Progenitor cell of endocrine pancreas (in vitro differentiated cells): ENCODE data around the gene ATL1. TPM values are rescaled to one million over a fixed set of nuclear protein-coding genes. Genes with fewer than 3 reads are reported as not detected.

Source experiments
- DNase-seq: peaks from one replicate; pipeline ENCODE4 v3.0.0; 2021; ENCODE audit warnings: low spot score; ENCODE audit not compliant: unreplicated experiment
- H3K27ac Mint-ChIP-seq: 2 replicates; pipeline ENCODE4 v1.8.0; 2021; ENCODE audit warnings: mild to moderate bottlenecking, moderate library complexity, mixed read lengths
- H3K27me3 Mint-ChIP-seq: 2 replicates; pipeline ENCODE4 v1.8.0; 2021; ENCODE audit warnings: mixed read lengths
- H3K36me3 Mint-ChIP-seq: 2 replicates; pipeline ENCODE4 v1.8.0; 2022; ENCODE audit warnings: mixed read lengths; ENCODE audit not compliant: insufficient read depth
- H3K4me1 Mint-ChIP-seq: 2 replicates; pipeline ENCODE4 v1.8.0; 2021; ENCODE audit warnings: low read depth, mixed read lengths
- H3K4me3 Mint-ChIP-seq: 2 replicates; pipeline ENCODE4 v1.8.0; 2021; ENCODE audit warnings: low read depth, mild to moderate bottlenecking, moderate library complexity, mixed read lengths
- H3K9me3 Mint-ChIP-seq: 2 replicates; pipeline ENCODE4 v1.8.0; 2021; ENCODE audit warnings: low read depth, mixed read lengths
- total RNA-seq: library from RNA; stranded (reverse); gene quantifications from 2 replicates; pipeline ENCODE4 v1.2.1, GENCODE V29; 2021
- TF ChIP-seq, protein P1 (sequence below): fragments of 200-600 bp; sonication (generic); IDR thresholded peaks from one replicate; pipeline ENCODE4 v1.5.0; 2021; ENCODE audit warnings: antibody characterized with exemption, mild to moderate bottlenecking; ENCODE audit not compliant: unreplicated experiment

Gene ATL1
- total RNA-seq, 1 donor from 2014 or later, result 6.8 TPM

DNA sequence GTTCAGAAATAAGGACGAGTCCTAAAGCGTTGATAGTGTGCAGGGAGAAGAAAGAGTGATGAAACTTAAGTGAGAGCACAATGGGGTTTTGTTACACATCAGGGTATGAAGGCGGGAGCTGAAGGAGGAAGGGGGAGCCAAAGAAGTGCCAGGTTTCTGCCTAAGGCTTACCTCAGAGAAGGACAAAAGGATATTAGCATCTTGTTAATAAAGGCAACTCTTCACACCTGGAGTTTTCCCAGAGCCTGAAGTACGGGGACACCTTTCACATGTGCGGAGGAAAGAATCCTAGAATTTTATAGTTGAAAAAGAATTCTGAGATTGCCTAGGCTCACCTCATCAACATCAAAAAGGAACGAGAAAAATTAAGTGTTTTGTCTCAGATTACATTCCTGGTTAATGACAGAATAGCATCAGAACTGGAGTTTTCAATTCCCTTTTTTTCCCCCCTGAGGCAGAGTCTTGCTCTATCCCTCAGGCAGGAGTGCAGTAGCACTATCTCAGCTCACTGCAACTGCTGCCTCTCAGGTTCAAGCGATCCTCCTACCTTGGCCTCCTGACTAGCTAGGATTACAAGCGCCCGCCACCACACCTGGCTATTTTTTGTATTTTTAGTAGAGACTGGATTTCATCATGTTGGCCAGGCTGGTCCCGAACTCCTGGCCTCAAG is 110.4 kb downstream of the ATL1 start:
- Mint-ChIP-seq H3K4me1 (peaks cover 8% of the 10 kb centered on the region), H3K27ac (no peak overlapping the region), H3K9me3 (no peaks in the 10 kb centered on the region), H3K4me3 (no peak overlapping the region), H3K36me3 (no peaks in the 10 kb centered on the region), H3K27me3 (peaks cover 3% of the 10 kb centered on the region)
- TF ChIP-seq, protein P1, sequence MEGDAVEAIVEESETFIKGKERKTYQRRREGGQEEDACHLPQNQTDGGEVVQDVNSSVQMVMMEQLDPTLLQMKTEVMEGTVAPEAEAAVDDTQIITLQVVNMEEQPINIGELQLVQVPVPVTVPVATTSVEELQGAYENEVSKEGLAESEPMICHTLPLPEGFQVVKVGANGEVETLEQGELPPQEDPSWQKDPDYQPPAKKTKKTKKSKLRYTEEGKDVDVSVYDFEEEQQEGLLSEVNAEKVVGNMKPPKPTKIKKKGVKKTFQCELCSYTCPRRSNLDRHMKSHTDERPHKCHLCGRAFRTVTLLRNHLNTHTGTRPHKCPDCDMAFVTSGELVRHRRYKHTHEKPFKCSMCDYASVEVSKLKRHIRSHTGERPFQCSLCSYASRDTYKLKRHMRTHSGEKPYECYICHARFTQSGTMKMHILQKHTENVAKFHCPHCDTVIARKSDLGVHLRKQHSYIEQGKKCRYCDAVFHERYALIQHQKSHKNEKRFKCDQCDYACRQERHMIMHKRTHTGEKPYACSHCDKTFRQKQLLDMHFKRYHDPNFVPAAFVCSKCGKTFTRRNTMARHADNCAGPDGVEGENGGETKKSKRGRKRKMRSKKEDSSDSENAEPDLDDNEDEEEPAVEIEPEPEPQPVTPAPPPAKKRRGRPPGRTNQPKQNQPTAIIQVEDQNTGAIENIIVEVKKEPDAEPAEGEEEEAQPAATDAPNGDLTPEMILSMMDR, result no peak
- DNase-seq, result no peak

DNA sequence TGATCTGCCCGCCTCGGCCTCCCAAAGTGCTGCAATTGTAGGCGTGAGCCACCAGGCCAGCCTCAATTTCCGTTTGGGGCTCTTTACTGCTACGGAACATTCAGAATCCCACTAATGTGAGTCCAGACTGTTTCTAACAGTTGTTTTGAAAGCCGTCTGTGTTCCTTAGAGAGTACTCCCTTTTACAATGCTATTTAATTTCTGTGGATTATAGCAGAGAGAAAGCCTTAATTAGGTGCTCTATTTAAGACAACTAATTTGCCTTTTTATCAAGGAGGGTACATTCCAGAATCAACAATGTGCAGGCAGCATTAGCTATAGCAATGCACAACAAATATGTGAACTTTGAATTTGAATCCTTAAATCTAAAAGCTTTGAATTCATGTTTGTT is 110.9 kb downstream of the ATL1 start:
- Mint-ChIP-seq H3K36me3 (no peaks in the 10 kb centered on the region), H3K9me3 (no peaks in the 10 kb centered on the region), H3K4me3 (no peak overlapping the region), H3K27ac (no peak overlapping the region), H3K27me3 (peaks cover 4% of the 10 kb centered on the region), H3K4me1 (peaks cover 8% of the 10 kb centered on the region)
- TF ChIP-seq, protein P1, result no peak
- no peak for DNase-seq

DNA sequence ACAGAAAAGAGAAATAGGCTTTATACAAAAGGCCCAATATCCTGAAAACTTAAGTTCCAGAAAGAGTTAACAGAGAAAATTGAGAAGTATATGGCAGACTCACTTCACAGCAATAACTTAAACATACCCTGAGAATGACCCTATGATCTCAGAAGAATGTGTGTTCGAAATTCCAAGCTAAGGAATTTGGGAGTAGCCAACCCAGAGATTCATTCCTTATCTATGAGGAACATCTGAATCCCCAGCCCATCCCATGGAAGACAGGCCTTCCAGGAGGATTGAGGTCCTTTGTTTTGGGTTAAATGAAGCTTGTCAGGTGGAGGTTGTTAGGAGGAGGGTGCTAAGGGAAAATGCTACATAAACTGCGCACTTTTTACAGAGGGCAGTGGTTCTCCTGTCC is 115.7 kb downstream of the ATL1 start:
- Mint-ChIP-seq H3K4me1 (peaks cover 10% of the 10 kb centered on the region), H3K4me3 (no peak overlapping the region), H3K27me3 (peaks cover 16% of the 10 kb centered on the region), H3K27ac (no peak overlapping the region), H3K9me3 (no peaks in the 10 kb centered on the region), H3K36me3 (no peaks in the 10 kb centered on the region)
- TF ChIP-seq, protein P1, result no peak
- no peak for DNase-seq

DNA sequence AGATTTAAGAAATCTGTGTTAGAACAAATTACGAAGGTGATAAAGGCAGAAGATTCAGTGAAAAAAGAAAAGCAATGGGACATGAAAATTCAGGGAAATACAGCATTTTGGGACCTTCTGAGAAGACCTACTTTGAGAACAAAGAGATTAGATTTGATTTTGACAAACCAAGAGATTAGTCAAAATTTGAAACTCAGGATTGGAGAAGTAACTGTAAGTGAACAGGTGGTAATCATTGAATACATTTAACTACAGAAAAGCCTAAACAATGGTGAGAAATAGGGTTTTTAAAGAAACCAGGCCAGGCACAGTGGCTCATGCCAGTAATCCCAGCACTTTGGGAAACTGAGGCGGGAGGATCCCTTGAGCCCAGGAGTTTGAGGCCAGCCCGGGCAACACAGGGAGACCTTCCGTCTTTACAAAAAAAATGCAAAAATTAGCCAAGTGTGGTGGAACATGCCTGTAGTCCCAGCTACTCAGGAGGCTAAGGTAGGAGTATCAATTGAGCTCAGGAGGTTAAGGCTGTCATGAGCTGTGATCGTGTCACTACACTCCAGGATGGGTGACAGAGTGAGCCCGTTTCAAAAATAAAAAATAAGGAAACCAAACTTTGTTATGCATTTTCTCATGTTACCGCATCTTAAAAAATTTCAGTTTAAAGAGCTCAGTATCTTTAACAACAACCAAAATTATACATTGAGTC is 117.0 kb downstream of the ATL1 start:
- H3K9me3 Mint-ChIP-seq, result peaks cover 5% of the 10 kb centered on the region
- peaks cover 16% of the 10 kb centered on the region for H3K27me3 Mint-ChIP-seq
- TF ChIP-seq, protein P1, result no peak
- H3K27ac Mint-ChIP-seq, result no peak overlapping the region
- no peak for DNase-seq
- H3K4me3 Mint-ChIP-seq, result no peak overlapping the region
- no peaks in the 10 kb centered on the region for H3K36me3 Mint-ChIP-seq
- peaks cover 10% of the 10 kb centered on the region for H3K4me1 Mint-ChIP-seq

DNA sequence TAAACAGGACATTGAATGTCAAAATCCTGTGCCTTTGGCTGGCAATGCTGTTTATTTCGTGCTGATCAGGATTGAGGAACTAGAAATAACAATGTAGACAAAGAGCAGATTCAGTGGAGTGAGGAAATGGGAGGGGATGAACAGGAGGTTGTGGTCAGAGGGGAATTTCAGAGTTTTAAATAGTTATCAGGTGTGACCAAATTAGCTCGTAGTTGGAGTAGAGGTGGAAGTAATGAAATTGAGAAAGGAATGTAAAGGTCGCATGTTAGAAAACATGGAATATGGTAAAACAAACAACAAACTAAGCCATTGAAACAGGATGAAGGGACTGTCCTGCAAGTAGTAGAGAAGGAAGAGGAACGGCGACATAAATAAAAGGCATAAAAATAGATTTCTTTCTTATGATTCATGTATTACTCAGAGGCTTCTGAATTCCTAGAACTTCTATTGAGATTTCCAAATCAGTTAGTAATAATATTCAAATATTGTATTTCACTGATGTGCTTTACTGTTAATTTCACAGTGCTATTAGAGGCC is 117.7 kb downstream of the ATL1 start:
- Mint-ChIP-seq H3K4me1 (peaks cover 10% of the 10 kb centered on the region), H3K9me3 (peaks cover 5% of the 10 kb centered on the region), H3K27me3 (peaks cover 16% of the 10 kb centered on the region), H3K36me3 (no peaks in the 10 kb centered on the region), H3K27ac (no peak overlapping the region), H3K4me3 (no peak overlapping the region)
- no peak for DNase-seq
- TF ChIP-seq, protein P1, result no peak
